Stimulated activated CD4-positive, alpha-beta T cell treated with anti-CD3 and anti-CD28 coated beads, Interleukin-2, amount 100 ng/mL, for 24 hours (primary cell): ENCODE measurements around the gene GYS1.
A peak's percentile ranks its signal among the peaks of the same experiment; 100 is the strongest.
"Not testable (repeated sequence)": the region's sequence is repeated elsewhere in the genome, so short reads cannot be mapped to it uniquely, and the experiment has no call there.

Experiments used
- DNase-seq, 2 donors: peaks; one replicate each; pipeline ENCODE4 v3.0.0-alpha.2; 2020

The GYS1 gene

DNA sequence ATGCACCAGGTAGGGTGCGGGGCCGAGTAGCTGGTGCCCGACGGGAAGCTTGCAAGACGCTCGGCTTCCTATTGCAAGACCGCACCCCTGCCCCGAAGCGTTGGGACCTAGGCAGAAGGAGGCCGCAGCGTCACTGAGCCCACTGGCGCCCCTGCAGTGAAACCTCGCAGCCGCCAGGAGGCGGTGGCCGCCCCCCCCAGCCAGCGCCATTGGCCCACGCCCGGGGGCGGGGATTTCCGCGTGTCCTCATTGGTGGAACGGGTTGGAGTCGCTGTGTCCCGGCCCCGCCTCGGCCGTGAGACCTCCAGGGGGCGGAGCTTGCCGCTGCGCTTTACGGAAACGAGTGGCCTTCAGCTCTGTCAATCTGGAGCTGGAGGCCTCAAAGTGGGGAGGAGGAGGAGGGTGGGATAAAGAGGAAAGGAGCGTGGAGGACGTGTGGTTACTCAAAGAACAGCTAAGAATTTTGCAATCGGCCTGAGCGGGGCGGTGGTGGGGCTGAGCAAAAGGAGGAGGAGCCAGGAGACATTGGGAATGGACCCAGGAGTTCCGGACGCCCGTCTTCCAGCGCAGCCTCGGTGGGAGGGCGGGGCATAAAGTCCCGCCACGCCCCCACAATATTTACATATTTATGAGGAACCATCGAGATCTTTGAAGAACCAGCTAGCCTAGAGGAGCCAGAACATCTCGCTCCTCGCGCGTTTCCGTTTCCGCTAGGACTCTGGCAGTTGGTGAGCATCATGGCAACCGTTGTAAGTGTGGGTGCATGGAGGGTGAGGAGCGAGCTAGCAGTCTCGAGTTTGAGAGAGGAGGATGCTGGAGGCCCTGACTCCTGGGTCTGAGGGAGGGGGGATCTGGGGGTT is at the start of gene GYS1, which contains the start of gene RUVBL2:
GYS1 (minus strand) TSS at position 135 of the 860 bp plus-strand sequence. CDS start 197 bp downstream, outside the sequence.
RUVBL2 (plus strand) TSS at position 713 of the 860 bp plus-strand sequence; CDS start at position 738, 25 bp downstream.
- DNase-seq: peak; percentile 100

DNA sequence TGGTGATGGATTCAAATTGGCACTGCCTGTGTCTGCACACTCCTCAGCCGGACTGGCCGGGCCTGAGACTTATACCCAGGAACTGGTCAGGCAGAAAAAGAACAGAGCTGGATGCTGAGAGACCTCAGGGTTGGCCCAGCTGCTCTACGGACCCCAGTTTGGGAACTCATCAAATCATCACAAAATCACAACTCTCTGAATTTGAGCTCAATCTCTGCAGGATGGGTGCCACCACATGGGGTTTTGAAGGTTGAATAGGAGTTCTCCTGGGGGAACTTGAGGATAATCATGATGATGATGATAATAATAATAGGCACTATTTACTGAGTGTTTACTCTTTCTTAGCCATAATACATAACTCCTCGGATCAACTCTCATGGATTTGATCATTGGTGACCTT is 49.6 kb upstream of the GYS1 start:
- DNase-seq: not testable (repeated sequence)

DNA sequence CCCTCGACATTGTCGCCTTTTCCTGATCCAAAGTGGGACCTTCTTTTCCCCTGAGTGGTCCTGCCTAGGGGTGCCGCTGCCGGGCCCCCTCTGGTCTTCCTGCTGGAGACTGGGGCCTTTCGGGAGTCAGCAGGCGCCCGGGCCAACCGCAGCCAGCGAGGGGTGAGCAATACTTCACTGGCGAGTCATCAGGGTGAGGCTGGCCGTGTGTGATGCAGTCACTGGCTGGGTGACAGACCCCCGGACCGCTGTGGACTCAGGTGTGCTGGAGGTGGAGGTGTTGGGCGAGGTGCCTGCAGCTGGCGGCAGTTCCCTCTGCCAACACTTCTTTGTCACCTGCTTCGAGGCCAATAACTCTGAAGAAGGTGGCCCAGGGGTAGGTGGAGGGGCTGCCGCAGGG is 49.1 kb upstream of the GYS1 start:
- DNase-seq: no peak

DNA sequence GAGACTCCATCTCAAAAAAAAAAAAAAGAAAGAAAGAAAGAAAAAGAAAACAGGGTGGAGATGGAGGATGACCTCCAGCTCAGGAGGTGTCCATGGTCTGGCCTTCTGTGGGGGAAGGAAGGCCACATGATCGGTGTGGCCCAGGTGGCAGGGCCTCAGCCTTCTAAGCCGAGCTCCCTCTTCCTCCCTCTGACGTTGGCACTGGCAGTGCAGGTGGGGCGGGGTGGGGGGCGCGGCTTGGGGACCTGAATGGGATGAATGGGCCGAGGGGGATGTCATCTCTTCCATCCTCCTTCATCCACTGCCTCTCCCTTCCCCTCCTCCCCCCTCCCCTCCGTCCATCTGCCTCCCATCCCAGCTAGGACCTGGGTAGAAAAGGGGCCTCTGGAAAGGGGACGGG is 46.6 kb upstream of the GYS1 start:
- not testable (repeated sequence) for DNase-seq

DNA sequence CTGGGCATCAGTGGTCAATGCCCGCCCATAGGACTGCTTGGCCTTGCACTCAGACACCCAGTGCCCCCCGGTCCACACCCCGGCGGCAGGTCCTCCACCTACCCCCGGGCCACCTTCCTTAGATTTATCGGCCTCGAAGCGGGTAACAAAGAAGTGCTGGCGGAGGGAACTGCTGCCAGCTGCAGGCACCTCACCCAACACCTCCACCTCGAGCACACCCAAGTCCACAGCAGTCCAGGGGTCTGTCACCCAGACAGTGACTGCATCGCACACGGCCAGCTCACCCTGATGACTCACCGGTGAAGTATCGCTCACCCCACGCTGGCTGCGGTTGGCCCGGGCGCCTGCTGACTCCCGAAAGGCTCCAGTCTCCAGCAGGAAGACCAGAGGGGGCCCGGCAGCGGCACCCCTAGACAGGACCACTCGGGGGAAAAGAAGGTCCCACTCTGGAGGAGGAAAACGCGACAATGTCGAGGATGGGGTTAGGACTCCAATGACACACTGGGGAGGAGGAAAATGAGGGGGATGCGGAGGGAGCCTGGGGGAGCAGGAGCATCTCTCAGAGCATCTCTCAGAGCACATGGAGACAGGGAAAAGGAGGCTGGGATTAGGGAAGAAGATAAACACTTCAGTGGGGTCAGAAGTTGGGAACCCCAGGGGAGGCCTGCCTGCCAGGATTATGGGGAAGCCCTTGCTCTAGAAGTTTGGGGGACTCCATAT is 45.6 kb upstream of the GYS1 start:
- DNase-seq: not testable (repeated sequence)

DNA sequence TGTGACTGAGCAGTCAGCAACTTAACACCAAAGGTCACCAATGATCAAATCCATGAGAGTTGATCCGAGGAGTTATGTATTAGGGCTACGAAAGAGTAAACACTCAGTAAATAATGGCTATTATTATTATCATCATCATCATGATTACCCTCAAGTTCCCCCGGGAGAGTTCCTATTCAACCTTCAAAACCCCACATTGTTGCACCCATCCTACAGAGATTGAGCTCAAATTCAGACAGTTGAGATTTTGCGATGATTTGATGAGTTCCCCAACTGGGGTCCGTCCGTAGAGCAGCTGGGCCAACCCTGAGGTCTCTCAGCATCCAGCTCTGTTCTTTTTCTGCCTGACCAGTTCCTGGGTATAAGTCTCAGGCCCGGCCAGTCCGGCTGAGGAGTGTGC is 45.0 kb upstream of the GYS1 start:
- DNase-seq: not testable (repeated sequence)

DNA sequence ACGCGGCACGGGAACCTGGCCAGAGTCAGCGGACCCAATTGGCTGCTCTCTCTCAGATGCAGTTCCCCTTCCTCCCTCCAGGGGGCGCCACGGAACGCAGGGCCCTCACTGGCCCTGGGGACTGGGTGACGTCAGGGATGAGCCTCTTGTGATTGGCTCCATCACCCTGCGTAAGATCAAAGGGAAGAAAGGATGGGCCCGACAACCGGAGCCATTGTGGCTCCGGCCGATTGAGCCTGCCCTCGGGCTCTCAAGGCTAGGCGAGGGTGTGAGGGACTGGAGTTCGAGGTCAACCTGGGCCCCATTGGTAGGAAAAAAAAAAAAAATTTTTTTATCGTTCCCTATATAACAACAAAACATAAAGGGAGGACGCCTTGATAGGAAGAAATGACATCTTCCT is 43.7 kb upstream of the GYS1 start, which contains the start of gene CGB1:
CGB1 (minus strand) TSS at position 81 of the 400 bp plus-strand sequence. CDS start 184 bp downstream, outside the sequence.
- DNase-seq: peak; percentile 43 to 65

DNA sequence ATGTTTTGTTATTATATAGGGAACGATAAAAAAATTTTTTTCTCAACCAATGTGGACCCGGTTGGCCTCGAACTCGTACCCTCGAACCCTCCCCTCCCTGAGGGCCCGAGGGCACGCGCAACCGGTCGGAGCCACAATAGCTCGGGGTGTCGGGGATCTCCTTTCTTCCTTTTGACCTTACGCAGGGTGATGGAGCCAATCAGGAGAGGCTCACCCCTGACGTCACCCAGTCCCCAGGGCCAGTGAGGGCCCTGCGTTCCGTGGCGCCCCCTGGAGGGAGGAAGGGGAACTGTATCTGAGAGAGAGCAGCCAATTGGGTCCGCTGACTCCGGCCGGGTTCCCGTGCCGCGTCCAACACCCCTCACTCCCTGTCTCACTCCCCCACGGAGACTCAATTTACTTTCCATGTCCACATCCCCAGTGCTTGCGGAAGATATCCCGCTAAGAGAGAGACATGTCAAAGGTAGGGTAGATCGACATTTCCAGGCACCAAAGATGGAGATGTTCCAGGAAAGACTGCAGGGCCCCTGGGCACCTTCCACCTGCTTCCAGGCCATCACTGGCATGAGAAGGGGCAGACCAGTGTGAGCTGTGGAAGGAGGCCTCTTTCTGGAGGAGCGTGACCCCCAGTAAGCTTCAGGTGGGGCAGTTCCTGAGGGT is 38.7 kb upstream of the GYS1 start, which contains the start of gene CGB2:
CGB2 (plus strand) TSS at position 249 of the 660 bp plus-strand sequence; CDS start at position 455, 206 bp downstream.
- DNase-seq: peak; percentile 58 to 81

DNA sequence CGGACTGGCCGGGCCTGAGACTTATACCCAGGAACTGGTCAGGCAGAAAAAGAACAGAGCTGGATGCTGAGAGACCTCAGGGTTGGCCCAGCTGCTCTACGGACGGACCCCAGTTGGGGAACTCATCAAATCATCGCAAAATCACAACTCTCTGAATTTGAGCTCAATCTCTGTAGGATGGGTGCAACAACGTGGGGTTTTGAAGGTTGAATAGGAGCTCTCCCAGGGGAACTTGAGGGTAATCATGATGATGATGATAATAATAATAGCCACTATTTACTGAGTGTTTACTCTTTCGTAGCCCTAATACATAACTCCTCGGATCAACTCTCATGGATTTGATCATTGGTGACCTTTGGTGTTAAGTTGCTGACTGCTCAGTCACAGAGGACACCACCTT is 37.2 kb upstream of the GYS1 start:
- not testable (repeated sequence) for DNase-seq

DNA sequence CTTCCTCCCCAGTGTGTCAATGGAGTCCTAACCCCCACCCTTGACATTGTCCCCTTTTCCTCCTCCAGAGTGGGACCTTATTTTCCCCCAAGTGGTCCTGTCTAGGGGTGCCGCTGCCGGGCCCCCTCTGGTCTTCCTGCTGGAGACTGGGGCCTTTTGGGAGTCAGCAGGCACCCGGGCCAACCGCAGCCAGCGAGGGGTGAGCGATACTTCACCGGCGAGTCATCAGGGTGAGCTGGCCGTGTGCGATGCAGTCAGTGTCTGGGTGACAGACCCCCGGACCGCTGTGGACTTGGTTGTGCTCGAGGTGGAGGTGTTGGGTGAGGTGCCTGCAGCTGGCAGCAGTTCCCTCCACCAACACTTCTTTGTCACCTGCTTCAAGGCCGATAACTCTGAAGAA is 36.6 kb upstream of the GYS1 start:
- not testable (repeated sequence) for DNase-seq

DNA sequence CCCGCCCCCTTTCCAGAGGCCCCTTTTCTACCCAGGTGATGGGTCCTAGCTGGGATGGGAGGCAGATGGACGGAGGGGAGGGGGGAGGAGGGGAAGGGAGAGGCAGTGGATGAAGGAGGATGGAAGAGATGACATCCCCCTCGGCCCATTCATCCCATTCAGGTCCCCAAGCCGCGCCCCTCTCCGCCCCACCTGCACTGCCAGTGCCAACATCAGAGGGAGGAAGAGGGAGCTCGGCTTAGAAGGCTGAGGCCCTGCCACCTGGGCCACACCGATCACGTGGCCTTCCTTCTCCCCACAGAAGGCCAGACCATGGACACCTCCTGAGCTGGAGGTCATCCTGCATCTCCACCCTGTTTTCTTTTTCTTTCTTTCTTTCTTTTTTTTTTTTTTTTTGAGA is 35.6 kb upstream of the GYS1 start:
- DNase-seq: not testable (repeated sequence)

DNA sequence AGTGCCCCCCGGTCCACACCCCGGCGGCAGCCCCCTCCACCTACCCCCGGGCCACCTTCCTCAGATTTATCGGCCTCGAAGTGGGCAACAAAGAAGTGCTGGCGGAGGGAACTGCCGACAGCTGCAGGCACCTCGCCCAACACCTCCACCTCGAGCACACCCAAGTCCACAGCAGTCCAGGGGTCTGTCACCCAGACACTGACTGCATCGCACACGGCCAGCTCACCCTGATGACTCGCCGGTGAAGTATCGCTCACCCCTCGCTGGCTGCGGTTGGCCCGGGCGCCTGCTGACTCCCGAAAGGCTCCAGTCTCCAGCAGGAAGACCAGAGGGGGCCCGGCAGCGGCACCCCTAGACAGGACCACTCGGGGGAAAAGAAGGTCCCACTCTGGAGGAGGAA is 32.5 kb upstream of the GYS1 start:
- DNase-seq: not testable (repeated sequence)

DNA sequence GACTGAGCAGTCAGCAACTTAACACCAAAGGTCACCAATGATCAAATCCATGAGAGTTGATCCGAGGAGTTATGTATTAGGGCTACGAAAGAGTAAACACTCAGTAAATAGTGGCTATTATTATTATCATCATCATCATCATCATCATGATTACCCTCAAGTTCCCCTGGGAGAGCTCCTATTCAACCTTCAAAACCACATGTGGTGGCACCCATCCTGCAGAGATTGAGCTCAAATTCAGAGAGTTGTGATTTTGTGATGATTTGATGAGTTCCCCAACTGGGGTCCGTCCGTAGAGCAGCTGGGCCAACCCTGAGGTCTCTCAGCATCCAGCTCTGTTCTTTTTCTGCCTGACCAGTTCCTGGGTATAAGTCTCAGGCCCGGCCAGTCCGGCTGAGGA is 32.0 kb upstream of the GYS1 start:
- not testable (repeated sequence) for DNase-seq

DNA sequence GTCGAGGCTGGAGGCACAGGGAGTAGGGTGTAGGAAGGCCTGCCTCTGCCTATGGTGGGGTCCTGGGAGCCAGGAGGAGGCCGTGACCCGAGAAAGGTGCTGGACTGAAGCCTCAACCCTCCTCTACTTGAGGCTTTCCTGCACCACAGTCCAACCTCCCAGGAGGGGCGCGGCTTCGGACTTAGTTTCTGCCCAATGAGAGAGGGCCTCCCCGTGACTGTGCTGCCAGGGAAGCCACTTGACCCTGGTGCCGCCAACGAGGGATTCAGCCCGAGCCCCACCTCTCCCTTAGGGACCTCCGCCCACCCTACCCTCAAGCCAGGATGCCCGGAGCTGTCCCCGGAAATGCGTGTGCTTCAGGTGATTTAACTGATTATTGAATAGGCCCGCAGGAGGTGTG is 31.1 kb upstream of the GYS1 start, which contains the start of gene CGB3:
CGB3 (minus strand) TSS at position 101 of the 400 bp plus-strand sequence. CDS start 362 bp downstream, outside the sequence.
- not testable (repeated sequence) for DNase-seq

DNA sequence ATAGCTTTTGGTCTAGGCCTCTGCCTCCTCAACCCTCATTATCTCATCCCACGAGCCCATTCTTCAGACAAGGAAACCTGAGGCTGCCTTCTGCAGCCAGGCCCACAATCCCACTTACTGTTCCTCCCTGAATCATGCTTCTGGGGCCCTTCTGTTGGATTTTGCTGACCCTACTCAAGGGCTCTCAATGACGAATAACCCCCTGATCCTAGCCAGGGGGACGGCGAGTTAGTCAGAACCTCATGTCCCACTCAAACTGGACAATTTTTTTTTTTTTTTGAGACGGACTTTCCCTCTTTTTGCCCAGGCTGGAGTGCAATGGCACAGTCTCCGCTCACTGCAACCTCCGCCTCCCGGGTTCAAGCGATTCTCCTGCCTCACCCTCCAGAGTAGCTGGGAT is 29.0 kb upstream of the GYS1 start:
- no peak for DNase-seq

DNA sequence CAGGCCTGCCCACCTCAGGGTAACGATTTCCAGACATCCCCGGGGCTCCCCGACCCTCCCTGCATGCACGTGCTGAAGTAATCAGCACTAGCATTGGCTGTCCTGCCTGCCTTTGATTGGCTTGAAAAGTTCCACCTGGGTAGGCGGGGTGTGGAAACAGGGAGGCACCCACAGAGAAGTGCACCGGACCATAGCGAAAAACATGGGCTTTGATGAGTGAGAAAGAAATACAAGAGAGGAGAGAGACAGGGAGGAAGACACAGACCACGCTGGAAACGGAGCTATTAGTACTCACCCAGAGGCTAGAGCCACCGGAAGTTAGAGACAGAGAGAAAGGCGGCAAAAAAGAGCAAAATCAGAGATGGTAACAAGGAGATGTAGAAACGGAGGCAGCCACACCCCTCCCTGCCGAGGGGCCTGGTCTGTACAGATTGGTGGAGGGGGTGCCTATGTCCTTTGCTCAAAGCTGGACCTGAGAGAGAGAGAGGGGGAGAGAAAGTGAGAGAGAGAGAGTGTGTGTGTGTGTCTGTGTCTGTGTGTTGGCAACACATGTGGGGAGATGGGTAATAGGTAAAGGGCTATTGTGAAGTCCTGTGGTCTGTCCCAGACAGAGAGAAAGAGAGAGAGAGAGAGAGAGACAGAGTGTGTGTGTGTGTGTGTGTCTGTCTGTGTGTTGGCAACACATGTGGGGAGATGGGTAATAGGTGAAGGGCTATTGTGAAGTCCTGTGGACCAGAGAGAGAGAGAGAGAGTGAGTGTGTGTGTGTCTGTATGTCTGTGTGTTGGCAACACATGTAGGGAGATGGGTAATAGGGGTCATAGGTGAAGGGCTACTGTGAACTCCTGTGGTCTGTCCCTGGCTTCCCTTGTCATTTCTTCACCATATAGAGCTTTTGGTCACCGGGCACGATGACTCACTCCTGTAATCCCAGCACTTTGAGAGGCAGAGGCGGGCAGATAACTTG is 28.1 kb upstream of the GYS1 start:
- no peak for DNase-seq

DNA sequence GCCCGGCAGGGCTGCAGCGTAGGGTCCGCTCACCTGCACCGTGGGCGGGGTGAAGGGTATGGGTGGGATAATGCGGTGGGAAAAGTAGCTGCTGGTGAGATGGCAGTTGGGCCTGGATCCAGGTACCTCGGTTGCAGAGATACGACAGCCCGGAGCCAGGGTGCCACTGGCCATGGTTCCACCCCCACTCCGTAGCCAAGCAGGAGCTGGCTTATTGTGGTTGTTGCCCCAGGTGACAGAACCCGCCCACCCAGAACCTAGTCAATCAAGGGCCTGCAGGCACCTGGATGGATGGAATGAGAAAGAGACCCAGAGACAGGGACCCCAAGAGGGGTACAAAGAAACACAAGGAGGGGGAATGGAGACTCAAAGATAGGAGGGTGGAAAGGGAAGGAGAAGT is 27.2 kb upstream of the GYS1 start:
- DNase-seq: no peak

DNA sequence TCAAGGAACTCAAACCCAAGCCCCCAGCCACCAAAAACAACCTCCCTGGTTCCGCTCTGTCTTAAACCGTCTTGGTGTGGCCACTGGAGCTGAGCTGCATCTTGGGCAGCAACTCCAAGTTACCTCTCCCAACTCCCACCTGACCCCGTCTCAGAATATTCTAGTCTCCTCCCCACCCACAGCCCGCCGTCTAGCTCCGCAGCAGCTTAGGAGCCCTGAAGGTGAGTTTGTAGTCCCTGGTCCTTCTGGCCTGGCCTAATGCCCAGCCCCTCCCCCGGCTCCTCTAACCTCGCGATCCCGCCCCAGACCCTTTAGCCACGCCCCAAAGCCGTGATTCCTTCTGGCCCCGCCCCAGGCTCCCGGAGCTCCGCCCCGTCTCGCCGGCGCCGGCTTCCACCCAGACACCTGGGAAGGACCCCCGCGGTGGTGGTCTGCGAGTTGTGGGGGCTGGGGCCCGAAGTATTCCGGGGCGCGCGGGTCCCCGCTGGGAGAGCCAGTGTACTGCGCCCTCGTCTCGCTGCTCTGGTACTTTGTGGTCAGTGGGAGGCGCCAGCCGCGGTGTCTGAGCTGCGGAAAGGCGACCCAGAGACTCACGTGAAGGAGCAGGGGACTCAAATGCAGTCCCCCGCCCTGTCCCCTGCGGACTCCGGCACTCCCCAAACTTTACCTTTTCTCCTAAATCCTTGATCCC is 26.3 kb upstream of the GYS1 start:
- peak; percentile 65 to 74 for DNase-seq

DNA sequence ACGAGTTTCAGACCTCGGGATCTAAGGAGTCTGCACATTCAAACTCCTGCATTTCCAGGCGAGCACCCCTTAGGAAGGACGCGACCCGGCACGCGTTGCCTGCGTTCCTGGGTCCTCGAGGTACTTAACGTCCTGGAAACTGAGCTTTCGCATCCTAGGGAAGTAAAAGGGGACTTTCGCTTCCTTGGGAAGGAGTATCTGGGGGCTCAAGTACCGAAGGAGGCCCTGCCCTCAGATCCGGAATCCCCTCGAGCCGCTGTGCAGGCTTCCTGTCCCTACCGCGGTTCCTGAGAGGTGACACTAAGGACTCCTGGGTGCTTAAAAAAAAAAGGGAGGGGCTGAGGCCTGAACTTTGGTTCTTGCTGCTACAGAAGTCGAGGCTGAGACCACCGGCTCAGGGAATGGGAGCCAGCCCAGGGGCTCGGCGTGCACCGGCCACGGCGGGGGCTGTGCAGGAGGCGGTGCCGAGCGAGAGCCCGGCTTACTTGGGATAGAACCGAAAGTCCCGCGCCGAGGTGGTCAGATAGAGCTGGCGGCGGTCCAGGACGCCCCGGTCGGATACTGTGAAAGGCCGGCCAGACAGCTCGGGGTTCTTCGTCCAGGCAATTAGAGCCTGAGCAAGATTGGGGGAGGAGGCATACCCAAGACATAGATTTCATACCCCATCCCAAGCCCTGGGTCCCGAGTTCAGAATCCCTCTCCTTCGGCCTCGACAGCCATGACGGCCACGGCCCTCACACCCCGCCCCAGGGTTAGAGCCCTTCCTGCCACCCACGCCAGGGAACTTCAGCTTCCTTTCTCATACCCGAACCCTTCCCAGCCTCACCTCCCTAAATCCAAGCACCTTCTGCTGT is 25.5 kb upstream of the GYS1 start:
- DNase-seq: peak in 1 of 2 donors; percentile 24
